Measurements from ENCODE around the gene ABCA7.

- no peak for TF ChIP-seq CTCF (IDR thresholded peaks at IDR 0.05)
- no peak for TF ChIP-seq POLR2A (IDR thresholded peaks at IDR 0.05)
Observed at GRCh38 chr19:1008268-1009040, 31.5 kb upstream of the ABCA7 start.
